AG08395 (cell line): Measurements from ENCODE around the gene NPR2.
A peak's percentile ranks its signal among the peaks of the same experiment; 100 is the strongest.

Experiments
- DNase-seq: peaks from one replicate; pipeline ENCODE4 v3.0.0; 2012; ENCODE audit warnings: mixed read lengths, low spot score

NPR2 gene

DNA sequence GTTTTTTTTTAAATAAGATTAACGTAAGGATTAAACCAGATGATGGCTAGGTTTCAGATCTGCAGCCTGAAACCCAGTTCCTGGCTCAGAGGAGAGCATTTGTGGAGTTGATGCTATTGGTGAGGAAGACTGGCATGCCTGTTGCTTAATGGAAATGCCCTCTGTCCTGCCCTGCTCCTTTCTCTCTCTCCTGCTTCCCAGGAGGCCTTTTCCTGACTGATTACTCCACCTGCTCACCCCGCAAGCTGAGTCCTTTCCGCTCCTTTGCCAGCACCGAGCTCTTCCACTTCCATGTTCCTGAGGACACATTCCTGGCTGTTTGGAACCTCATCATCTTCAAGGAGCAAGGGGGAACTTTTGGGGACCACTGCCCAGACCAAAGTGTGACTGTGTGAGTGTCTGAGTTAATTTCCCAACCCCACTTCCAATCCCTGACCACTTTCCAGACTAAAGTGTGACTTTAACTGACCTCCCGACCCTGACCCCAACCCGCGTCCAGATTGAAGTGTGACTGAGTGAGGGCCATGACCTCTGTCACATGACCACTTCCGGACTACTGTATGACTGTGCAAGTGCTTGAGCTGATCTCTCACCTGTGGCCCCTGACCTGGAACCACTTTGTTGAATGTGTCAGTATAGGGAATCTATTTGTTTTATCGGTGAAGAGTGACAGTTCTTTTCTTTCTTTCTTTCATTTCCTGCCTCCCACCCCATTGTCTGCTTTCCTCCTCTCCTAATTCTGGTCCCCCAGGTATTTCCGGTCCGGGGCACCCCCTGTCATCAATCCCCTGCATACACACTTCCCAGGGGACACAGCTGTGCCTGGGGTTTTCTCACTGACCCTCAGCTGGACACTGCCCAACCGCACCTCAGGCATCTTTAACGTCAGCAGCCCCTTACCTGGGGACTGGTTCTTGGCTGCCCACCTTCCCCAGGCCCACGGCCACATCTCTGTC, 43.1 kb downstream of the NPR2 start:
- no peak for DNase-seq

DNA sequence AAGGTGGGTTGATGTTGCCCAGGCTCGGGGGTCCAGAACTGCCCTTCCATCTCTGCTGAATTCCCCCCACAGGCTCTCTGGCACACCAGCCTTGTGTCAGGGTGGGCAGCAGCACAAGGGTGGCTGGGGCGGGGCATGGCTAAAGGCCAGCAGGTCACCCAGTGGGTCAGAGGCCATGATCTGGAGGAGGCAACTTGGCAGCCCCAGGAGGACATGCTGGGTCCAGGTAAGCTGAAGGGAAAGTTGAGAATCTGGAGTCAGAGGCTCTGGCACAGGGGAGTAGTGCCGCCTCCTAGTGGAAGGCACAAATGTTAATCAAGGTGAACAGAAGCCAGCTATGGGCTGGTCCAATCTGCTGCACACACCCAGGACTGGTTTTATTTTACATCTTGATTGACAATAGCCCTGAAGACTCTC, 43.8 kb downstream of the NPR2 start:
- no peak for DNase-seq

DNA sequence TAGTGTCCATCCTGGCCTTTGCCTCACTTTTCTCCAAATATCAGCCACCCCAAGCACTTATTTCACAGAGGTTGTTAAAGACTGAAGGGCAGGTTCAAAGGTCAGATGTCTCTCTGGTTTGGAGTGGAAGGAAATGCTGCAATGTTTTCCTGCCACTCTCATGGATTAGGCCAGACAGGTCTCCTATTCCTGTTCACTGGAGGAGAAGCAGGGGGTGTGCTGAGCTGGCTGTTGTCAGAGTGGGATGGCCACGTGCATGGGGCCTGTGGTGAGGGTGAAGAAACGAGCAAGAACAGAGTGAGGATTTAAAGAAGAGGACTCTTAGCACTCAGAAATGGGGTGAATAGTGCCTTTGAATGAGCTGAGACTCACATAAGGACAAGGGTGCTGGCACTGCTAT, 44.4 kb downstream of the NPR2 start:
- DNase-seq: no peak

DNA sequence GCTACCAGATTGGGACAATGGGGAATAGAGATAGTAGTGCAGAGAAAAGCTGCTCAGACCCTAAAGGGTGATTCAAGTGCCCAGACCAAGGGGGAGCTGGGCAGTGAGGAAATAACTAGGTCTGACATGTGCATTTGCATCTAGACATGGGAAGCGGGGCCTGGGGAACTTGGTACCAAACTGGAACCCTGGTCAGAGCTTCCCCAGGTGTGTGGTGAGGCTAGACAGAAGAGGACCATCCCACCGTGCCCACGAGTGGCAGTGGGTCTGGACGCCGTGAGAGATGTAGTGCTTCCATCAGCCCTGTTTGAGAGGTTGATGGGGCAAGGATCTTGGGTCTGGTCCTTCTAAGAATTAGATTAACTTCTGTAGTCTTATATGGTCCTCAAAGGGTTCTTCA, 45.2 kb downstream of the NPR2 start:
- no peak for DNase-seq

DNA sequence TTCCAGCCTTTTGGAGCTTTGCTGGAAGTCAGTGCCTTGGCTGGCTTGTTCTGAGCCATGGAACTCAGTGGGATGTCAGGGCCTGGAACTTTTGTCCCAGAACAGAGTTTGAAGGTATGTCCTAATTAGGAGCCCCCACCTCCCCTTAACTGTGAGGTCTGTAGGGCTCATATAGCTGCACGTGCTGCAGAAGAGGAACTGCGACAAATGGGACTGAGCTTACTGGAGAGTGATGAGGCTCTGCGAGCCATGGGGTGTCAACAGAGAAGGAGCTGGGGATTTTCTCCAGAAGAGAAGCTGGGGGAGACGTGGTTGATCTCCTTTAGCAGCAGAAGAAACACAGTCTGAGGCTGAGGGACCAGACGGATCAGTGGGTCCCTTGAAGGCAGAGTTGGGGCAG, 48.5 kb downstream of the NPR2 start:
- no peak for DNase-seq

DNA sequence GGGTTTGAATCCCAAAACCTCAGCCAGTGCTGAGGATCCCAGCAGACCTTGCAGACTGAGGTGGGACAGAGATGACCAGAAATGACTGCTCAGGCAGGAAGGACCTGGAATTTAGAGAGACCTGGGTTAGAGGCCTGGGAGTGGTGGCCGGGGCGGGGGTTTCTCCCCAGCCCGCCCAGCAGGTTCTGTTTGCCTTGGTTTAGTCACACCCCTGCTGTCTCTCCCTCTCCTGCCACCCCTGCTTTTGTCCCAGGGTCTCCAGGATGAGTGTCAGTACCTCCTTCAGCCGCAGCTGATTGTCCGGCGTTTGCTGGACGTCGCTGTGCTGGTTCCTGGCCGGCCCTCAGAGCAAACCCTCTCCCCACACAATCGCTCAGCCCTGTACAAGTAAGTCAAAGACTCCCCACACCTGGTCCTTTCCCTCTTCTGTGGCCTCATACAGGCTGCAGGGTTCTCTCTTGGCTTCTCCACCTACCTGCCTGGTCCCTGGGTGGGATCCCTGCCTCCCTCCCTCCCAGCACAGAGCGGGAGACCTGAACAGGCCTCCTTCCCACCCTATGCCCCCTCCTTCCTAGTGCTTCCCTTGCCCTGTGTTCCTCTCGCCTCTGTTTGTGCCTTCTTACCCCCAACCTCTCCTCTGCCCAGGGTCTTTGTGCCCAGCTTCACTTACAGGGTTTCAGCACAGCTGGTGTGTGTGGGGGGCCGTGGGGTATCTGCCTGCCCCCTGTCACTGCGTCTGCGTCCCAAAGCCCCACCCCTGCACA, 49.7 kb downstream of the NPR2 start:
- DNase-seq: no peak

DNA sequence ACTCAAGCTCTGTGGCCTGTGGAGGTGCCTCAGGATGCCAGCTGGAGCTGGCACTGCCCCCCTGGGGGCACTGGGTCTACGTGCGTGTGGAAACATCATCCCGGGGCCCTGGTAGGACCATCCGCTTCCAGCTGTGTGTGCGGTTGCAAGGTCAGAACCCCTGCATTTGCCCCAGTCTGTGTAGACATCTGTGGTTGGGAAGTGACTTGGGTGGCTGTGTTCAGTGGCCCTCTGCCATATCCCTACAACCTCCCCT, 50.2 kb downstream of the NPR2 start:
- DNase-seq: no peak

DNA sequence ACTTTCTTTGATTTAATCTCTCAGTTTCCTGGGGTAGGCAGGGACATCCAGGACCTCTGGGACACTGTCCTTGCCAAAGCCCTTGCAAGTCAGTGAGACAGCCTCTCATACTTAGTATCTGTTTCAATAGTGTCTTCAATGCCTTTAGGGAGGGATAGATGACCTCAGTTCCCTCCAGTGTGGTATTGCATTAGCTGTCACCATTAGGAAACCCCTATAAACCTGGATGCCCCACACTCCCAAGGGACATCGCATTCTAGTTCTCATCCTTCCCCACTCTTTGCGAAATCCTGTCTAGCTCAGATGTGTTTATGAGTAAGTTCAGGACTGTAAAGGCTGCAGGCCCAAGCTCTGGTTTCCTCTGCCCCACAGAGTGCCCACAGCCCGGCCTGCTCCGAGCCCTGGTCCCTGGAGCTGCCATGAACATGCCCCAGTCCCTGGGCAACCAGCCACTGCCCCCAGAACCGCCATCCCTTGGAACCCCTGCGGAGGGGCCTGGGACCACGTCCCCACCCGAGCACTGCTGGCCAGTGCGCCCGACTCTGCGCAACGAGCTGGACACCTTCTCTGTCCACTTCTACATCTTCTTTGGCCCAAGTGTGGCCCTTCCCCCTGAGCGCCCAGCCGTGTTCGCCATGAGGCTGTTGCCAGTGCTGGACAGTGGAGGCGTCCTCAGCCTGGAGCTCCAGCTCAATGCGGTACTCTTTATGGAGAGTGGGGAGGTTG, 50.8 kb downstream of the NPR2 start:
- no peak for DNase-seq

DNA sequence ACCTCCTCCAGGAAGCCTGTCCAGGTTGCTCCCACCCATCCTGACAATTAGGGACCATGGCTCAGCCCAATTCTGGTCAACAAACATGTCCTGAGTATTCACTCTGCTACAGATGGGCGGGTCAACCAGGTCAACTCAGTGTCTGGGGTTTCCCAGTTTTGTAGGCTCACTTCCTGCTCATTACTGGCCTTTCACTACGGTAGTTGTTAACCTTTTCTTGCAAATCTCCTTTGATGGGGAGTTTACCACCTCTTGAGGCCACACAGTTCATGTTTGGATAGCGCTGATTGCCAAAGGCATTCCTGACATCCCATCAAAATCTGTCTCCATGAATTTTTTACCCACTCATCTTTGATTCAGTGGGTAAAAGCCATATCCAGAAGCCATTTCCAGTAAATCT, 51.4 kb downstream of the NPR2 start:
- no peak for DNase-seq

DNA sequence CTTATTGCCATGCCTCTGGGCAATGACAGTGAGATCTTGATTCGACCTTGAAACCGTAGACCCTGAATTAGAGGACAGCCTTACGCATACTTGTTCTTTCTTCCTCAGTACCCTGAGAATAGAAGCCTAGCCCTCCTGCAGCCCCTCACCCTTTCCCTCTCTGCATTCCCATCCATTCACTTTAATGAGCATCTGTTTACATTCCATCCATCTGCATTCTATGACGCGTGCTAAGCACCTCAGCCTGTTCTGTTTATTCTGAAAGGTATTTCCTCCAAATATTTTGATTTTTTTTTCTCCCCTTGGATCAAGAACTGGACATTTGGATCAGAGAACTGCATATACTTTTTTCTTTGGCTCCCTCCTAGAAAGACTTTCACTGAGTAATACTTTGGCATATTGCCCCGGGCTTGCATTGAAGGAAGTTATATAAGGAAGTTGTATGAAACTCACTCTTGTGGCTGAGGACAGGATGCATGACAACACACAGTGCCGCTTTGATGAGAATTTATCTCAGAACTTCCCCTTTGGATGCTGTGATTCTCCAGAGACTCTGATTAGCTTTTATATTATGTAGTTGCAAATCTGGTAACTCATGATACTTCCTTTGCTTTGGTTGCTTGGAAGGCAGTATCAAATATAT, 53.4 kb downstream of the NPR2 start:
- peak; percentile 77 for DNase-seq

DNA sequence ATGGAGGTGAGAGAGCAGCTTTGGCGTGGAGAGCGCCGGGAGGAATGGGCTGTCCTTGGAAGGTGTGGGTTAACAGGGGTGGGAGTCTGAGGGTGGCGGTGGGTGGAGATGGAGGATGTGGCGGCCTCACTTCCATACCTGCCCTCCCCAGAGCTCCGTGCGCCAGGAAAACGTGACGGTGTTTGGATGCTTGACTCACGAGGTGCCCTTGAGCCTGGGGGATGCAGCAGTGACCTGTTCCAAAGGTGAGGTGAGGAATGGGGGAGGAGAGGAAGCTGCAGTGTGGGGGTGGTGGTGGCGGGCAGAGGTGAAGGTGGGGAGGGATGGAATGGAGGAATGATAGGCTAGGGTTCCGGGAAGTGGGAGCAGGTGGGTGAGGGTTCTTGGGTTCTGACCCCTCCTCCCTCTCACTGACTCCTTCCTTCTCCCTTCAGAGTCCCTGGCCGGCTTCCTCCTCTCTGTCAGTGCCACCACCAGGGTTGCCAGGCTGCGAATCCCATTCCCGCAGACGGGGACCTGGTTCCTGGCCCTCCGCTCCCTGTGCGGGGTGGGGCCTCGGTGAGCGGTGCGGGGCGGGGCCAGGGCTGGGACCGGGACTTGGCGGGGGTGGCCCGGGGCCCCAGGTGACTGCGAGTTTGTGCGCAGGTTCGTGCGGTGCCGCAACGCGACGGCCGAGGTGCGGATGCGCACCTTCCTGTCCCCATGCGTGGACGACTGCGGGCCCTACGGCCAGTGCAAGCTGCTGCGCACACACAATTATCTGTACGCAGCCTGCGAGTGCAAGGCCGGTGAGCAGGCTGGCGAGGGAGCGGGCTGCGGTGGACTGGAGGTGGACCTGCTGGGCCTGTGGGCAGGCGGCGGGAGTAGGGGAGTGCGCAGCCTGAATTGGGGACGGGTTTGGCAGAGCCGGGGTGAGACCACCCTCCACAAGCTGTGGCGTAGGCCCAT, 54.7 kb downstream of the NPR2 start:
- DNase-seq: no peak

DNA sequence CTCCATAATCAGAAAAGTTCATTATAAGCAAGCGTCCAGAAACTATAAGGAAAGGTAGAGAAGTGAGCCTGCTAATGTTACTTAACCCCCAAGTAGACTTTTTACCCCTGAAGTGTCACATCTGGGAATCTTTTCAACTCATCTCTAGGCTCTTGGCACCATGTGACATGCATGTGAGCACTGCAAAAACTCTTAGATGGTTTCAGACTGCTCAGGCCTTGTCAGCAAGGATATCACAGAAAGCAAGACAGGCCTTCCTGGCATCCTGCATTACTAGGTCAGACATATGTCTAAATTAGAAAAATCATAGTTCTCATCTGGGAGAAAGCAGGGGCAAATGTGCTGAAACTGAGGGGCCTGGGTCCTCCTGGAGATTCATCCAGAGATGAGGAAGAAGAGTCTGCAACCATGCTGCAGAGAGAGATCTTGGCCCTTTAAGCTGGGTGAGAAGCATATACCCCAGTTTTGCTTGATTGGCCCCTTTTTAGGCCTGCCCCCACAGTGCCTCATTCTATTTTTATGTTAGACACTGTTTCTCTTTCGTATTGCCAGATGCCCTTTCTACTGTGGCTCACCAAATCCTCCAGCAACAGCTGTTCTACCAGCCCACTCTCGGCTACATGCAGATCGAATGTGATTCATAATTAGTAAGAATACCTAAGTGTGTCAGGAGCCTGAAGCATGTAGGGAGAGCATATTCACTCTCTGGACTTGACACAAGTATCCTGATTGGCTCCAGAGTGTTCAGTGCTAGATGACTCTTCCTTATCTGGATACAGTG, 56.6 kb downstream of the NPR2 start:
- DNase-seq: peak; percentile 89

DNA sequence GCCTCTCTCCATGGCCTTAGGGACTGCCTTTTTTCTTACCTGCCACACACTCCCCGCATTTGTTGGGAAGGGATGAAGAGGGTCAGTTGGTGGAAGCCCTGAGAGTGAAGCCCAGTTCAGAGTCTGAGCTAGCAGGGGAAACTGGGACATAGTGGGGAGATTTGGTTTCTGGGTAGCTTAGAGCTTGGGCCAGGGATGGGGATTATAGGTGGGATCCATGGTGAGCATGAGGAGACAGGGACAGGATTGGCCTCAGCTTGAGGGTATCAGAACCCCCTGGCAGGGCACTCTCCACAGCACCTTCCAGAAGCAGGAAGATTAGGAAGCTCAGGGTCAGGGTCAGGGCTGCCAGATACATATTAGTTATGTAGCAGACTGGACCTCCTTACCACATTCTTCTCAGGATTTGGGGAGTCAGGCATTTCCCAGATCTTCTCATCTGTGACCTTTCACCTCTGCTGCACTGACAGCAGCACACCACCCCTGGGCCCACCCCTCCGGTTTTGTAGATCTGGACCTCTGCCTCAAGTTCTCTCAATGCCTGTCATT, 61.0 kb downstream of the NPR2 start:
- no peak for DNase-seq

DNA sequence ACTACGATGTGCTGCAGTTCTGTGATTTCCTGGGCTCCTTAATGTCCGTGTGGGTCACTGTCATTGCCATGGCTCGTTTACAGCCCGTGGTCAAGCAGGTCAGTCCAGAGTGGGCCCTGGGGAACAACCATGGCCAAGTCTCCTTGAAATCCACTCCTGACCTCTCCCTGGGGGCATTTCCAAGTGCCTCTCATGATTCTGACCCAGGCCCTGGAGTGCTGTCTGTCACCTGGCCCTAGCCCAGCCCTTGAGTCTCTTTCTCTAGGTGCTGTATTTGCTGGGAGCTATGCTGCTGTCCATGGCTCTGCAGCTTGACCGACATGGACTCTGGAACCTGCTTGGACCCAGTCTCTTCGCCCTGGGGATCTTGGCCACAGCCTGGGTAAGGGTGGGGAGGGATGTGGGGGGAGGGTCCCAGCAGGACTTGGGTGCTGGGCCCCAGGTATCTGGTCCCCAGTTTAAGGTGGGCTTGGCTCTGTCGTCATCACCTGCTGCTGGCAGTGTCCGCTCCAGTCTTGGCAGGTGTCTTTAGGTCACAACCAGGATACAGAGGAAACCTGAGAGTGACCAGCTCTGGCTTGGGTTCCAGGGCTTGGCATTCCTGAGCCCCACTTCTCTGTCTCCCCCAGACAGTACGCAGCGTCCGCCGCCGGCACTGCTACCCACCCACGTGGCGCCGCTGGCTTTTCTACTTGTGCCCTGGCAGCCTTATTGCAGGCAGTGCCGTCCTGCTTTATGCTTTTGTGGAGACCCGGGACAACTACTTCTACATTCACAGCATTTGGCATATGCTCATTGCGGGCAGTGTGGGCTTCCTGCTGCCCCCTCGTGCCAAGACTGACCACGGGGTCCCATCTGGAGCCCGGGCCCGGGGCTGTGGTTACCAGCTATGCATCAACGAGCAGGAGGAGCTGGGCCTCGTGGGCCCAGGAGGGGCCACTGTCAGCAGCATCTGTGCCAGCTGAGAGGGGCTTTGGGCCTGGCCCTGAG, 61.8 kb downstream of the NPR2 start:
- DNase-seq: no peak

DNA sequence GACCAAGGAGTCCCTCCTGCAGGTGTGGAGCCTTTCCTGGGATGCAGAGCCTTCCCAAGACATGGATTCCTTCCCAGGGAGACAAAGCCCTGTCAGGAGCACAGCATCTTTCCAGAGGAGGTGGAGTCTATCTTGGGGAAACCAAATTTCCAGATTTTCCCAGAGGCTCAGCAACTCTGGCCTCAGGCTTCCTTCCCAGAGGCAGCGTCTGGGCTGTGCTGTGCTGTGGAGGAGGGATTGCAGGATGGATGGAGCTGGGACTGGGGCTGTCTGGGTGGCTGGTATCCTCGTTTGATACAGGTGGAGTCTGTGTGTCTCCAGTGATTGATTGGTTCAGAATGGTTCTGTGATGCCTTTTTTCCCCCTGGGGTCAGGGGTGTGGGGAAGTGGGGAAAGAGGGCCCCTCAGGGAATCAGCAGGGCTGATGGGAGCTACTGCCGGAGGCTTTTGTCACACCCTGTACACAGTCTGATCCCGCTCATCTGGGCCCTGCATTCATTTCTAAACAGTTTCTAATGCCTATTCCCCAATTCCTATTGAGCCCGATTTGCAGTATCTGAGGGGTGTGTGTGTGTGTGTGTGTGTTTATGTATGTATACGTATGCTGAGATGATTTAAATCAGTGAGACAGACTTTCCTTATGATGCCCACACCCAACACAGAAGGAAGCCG, 62.8 kb downstream of the NPR2 start:
- DNase-seq: no peak

DNA sequence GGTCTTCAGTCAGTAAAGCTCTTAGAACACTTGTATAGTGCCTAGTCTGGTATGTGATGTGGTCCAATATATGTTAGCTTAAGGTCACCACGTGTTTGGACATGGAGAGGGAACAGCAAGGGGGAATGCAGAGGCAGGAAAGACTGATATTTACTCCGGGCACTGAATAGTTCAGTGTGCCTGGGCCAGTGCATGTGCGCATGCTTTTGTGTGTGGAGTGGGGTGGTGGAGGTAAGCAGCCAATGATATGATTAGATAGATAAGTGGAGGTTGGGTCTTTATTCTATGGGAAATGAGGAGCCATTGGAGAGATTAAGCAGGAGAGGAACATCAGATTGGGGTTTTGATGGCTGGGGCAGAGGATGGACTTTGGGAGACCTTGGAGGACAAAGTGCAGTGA, 64.8 kb downstream of the NPR2 start:
- no peak for DNase-seq

DNA sequence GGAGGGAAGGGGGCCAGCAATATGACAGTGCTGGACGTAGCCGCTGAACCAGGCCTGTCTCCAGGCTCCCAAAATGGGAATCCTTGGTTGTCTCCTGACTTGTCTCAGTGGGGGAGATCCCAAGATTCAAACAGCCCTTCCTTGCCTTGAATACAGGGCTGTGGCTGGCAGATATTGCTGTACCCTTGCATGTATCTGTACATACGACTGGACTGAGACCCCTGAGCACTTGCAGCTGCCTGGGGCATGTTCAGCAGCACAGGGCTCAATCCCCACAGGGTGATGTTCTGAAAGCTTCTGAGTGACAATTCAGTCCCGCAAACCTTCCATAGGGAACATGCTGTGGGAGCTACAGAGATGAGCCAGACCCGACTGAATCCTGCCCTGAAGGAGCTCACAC, 65.5 kb downstream of the NPR2 start:
- DNase-seq: no peak

DNA sequence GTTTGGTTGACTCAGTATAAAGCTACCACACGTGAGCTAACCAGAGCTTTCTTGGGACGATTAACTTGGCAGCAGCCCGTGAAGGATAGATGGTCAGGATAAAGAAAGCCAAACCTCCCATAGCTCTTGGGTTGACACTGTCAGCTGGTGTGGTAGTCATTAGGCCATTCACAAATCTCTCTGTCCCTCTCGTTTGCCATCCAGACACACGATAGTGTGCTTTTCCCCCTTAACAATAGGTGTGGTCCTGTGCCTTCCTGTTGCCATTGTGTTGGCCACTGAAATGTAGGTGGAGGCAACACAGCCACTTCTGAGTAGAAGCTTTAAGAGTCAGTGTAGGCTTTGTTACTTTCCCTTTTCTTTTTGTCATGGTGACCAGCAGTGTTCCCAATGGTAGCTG, 67.1 kb downstream of the NPR2 start:
- DNase-seq: no peak
